ENCODE measurements around the gene TMEM125.

TMEM125 gene

DNA sequence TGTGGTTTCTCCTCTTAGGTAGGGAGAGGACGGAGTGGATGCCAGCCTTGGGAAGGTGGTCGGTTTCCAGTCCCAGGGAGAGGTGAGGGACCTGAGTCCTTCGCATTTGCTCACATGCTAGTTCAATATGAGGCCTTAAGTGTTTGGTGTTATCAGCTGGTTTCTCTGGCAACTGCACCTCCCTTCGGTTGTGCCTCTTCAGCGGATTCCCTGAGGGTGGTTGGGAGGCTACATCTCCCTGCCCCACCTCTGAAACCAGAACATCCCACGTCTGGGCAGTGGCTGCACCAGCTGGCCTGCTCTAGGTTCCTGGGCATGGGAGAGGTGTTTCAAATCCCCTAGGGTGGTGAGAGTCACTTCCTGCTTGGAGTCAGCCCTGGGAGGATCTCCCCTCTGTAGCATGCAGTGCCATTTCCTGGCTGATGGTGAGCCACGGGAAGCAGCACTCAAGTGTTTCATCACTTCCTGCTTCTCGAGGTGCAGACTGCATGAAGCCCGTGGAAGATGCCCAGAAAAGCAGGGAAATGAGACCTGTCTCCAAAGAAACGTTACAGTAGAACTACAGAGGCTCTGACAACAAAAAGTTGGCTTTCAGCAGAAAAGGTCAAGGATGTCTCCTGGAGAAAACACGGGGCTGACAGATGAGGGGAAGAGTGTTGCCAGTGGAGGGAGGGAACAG, 4.5 kb downstream of the TMEM125 start:
- DNase-seq (ENCODE audit: low read depth) = no peak

- no peak for DNase-seq (ENCODE audit: low read depth)
Observed at GRCh38 chr1:43274804-43275180, 5.0 kb downstream of the TMEM125 start.

- DNase-seq (ENCODE audit: low read depth) = no peak
Observed at GRCh38 chr1:43275826-43276620, 6.2 kb downstream of the TMEM125 start.

DNA sequence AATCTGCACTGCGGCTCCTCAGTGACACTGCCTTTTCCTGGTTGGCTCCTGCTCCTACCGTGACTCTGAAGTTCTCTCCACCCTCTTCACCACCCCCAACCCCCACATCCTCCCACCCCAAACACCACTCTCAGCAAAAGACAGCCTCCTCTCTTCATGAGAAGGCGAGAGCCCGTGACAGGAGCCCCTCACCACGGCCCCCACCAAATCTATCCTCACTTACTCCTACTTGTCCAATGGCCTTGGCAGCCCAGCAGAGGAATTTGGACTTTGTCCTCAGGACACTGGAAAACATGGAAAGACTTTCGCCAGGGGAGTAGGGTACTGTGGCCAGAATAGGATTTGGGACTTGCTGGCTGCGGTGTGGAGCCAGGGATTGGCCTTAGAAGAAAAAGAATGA, 6.9 kb downstream of the TMEM125 start:
- DNase-seq (ENCODE audit: low read depth) = no peak

DNA sequence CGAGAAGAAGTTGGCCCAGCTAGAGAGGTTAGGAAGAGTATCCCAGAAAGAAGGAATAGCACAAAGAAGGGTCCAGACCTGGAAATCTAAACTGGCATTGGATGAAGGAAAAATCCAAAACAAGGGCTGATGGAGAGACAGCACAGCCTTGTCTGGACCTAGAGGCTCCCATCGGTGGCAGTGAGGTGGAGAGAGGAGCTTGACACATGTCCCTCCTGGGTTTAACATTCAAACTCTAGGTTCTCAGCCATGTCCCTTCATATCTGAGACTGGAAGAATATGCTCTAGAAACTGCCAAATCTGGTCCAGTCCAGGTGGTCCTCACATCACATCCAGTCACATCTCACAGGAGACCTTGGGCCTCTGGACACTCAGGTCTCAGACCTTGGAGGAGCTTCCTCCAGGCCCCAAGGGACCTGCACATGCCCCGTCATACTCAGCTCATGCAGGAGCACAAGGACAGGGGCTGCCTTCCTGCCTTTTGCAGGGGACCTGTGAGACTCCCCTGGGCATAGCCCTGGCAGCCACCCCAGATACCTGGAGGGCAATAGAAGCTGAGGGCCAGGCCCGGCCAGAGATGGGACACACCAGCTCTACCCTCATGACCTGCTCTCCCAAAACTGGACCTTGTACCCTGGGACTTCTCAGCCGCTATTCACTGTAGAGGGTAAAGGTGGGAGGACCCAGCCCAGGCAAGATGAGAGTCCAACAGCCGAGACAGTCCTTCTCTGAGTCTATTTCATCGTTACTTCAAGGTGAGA, 7.5 kb downstream of the TMEM125 start:
- no peak for DNase-seq (ENCODE audit: low read depth)

DNA sequence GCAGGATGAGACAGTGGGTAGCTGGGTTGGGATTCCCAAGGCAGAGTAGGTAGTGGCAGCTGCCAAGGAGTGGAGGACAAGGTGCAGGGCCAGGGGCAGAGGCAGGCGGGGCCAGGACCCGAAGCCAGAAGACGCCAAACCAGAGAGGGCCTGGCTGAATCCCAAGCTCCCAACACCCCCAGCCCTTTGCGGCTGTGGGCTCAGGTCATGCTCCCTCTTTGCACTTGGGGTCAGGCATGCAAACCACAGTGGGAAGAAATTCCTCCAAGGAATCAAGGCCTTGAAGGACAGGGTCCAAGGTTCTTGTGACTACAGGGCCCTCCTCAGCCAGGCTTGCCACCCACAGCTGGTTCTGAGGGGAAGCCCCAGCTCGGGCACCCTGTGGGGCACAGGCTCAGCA, 9.4 kb downstream of the TMEM125 start:
- DNase-seq (ENCODE audit: low read depth) = no peak

DNA sequence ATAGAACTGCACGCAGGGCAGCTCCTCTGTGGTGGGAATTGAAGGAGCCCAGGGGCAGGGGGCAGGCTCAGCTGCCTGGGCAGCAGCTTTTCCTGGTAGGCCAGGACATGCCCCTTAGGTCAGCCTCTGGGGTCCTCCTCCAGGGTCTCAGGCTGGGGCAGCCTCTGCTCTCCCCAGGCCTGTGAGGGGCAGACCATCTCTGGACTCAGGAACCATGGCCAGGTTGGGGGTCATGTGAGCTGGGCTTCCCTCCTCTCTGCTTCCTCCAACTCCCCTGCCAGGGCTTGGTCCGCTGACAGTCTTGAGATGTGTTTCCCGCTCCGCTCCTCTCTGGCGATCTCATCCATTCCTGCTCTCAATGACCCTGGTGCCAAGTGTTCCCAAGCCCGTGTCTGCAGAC, 9.9 kb downstream of the TMEM125 start:
- no peak for DNase-seq (ENCODE audit: low read depth)

GRCh38 chr1:43280692-43281091, 10.9 kb downstream of the TMEM125 start:
- DNase-seq (ENCODE audit: low read depth) = no peak

GRCh38 chr1:43282220-43283195, 12.7 kb downstream of the TMEM125 start:
- no peak for DNase-seq (ENCODE audit: low read depth)

- DNase-seq (ENCODE audit: low read depth) = no peak
Observed at GRCh38 chr1:43284065-43284464, 14.3 kb downstream of the TMEM125 start.

DNA sequence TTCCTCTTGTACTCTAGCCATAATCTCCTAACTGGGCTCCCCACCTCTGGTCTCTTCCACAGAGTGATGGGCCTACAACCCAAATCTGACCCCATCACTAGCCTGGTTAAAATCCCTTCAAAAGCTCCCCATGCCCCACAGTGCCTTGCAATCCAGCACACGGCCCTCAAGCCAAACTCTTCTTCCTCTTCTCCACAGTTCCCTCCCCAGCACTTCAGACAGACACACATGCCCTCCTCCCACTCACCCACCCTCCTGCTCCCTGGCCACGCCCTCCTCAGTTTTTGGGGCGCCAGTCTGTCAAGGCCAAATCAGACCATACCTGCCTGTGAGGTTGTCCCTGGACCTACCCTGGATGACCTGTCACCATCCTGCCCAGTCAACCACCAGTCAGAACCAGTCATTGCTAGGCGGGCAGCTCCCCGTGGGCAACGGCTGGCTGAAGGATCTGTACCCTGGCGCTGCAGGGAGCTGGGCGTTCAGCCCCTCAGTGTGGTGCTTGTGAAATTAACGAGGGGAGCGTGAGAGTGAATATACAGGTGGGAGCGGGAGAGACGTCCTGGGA, 14.8 kb downstream of the TMEM125 start:
- DNase-seq (ENCODE audit: low read depth) = no peak

GRCh38 chr1:43285269-43285990, 15.6 kb downstream of the TMEM125 start, which contains the start of gene C1orf210:
Gene C1orf210 (minus strand): TSS chr1:43285581. CDS start chr1:43283270, 2,311 bp downstream.
- no peak for DNase-seq (ENCODE audit: low read depth)

DNA sequence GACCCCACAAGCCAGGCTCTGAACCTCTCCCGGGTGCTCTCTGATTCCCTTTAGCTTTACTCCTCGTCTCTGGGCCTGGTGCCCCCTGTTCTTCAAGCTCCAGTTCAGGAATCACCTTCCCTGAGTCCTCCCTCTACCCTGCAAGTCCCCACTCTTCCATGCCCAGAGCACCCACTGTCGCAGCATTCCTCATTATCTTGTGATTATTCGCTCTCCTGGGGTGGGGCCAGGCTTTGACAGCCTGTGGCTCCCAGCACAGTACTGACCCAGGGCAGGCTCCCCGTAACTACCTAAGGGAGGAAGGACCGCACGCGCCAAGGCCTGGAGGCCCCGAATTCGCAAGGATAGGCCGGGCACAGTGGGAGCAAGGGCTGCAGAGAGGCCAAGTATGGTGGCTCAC, 16.3 kb downstream of the TMEM125 start:
- DNase-seq (ENCODE audit: low read depth) = no peak

DNA sequence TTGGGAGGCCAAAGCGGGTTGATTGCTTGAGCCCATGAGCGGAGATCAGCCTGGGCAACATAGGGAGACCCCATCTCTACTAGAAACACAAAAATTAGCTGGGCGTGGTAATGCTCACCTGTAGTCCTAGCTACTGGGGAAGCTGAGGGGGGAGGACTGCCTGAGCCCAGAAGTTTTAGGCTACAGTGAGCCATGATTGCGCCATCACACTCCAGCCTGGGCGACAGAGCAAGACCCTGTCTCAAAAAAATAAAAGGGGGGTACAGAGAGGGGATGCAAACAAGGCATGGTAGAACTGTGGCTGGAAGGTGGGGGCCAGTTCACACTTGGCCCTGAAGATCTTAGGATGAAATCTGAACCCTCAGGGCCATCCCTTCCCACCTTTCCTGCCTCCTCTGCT, 16.8 kb downstream of the TMEM125 start:
- DNase-seq (ENCODE audit: low read depth) = no peak

- no peak for DNase-seq (ENCODE audit: low read depth)
Observed at GRCh38 chr1:43288058-43288784, 18.4 kb downstream of the TMEM125 start.

DNA sequence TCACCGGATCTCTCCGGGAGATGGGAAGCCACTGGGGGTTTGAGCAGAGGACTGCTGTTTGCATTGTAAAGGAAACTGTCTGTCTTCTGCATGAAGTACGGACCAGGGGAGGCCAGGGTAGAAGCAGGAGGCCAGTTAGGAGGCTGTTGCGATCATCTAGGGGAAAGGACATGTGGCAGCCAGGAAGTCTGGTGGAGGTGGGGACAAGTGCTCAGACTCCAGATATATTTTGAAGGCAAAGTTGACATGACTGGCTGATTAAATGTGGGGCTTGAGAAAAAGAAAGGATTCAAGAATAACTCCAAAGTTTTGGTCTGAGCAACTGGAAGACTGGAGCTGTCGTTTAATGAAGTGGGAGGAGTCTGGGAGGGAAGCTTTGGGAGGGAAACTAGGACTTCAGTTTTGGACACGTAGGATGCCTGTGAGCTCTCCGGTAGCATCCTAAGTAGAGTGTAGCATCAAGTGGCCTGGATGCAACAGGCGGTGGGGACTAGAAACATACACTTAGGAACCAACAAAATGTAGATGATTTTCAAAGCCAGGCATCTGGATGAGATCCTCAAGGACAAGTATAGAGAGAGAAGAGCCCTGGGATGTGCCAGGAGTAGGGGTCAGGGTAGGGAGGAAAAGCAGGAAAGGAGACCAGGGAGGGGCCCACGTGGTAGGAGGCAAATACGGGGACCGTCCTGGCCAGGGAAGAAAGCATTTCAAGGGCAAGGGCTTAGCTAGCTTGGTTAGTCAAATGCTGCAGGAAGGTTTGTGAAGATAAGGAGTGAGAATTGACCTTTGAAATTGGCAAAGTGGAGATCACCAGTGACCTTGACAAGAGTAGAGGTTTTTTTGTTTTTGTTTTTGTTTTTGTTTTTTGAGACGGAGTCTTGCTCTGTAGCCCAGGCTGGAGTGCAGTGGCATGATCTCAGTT, 19.3 kb downstream of the TMEM125 start:
- DNase-seq (ENCODE audit: low read depth) = no peak

- DNase-seq (ENCODE audit: low read depth) = no peak
Observed at GRCh38 chr1:43292216-43292615, 22.4 kb downstream of the TMEM125 start.

DNA sequence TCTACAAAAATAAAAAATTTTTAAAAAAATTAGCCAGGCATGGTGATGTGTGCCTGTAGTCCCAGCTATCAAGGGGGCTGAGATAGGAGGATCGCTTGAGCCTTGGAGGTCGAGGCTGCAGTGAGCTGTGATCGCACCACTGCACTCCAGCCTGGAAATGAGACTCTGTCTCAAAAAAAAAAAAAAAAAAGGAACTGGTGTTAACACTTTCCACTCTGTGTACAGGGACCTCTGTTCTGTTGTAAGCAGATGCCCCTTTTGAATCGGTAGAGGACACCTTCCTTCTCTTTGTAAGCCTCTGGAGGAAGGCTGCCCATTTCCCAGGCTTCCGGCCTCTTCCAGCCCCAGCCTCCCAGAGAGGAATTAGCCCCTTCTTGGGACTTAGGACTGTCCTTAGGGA, 22.9 kb downstream of the TMEM125 start:
- DNase-seq (ENCODE audit: low read depth) = no peak

- no peak for DNase-seq (ENCODE audit: low read depth)
Observed at GRCh38 chr1:43293176-43293575, 23.4 kb downstream of the TMEM125 start.
